ENCODE results near the gene LRRC32. TPM values are rescaled to one million over a fixed set of nuclear protein-coding genes. Genes with fewer than 3 reads are reported as not detected.

Gene LRRC32
- total RNA-seq, 1 experiment from 2014 or later: 0.15 TPM

DNA sequence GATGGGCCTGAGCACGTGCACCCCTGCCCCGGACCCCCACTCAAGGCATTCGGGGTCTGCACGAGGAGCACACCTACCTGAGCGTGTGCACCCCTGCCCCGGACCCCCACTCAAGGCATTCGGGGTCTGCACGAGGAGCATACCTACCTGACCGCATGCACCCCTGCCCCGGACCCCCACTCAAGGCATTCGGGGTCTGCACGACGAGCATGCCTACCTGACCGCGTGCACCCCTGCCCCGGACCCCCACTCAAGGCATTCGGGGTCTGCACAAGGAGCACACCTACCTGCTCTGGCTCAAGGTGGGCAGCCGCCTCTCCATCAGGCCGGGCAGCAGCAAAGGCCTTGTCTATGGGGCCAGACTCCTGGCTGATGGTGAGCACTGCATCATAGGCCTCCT lies 48.7 kb upstream of the LRRC32 start:
- intact Hi-C loops (cut with micrococcal nuclease; ENCODE audit: unreplicated experiment) (no loop called here), in situ Hi-C loops (cut with HindIII; ENCODE audit: low pct_unique_long_range_greater_than_20kb, low sequenced_read_pairs) (no loop called here)
- ChIA-PET POLR2A (no interaction called here), CTCF (no interaction called here)
- no peak for ATAC-seq
- no peak for DNase-seq (ENCODE audit: low read depth, low spot score)
- TF ChIP-seq, protein P1, sequence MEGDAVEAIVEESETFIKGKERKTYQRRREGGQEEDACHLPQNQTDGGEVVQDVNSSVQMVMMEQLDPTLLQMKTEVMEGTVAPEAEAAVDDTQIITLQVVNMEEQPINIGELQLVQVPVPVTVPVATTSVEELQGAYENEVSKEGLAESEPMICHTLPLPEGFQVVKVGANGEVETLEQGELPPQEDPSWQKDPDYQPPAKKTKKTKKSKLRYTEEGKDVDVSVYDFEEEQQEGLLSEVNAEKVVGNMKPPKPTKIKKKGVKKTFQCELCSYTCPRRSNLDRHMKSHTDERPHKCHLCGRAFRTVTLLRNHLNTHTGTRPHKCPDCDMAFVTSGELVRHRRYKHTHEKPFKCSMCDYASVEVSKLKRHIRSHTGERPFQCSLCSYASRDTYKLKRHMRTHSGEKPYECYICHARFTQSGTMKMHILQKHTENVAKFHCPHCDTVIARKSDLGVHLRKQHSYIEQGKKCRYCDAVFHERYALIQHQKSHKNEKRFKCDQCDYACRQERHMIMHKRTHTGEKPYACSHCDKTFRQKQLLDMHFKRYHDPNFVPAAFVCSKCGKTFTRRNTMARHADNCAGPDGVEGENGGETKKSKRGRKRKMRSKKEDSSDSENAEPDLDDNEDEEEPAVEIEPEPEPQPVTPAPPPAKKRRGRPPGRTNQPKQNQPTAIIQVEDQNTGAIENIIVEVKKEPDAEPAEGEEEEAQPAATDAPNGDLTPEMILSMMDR (IDR thresholded peaks at IDR 0.05): no peak
- TF ChIP-seq TCF7L2 (IDR thresholded peaks at IDR 0.05; ENCODE audit: low read depth, low read length): no peak
- TF ChIP-seq SIN3A (IDR thresholded peaks at IDR 0.05; ENCODE audit: borderline replicate concordance, insufficient read depth, low read depth, low read length): no peak
- TF ChIP-seq, protein P2, sequence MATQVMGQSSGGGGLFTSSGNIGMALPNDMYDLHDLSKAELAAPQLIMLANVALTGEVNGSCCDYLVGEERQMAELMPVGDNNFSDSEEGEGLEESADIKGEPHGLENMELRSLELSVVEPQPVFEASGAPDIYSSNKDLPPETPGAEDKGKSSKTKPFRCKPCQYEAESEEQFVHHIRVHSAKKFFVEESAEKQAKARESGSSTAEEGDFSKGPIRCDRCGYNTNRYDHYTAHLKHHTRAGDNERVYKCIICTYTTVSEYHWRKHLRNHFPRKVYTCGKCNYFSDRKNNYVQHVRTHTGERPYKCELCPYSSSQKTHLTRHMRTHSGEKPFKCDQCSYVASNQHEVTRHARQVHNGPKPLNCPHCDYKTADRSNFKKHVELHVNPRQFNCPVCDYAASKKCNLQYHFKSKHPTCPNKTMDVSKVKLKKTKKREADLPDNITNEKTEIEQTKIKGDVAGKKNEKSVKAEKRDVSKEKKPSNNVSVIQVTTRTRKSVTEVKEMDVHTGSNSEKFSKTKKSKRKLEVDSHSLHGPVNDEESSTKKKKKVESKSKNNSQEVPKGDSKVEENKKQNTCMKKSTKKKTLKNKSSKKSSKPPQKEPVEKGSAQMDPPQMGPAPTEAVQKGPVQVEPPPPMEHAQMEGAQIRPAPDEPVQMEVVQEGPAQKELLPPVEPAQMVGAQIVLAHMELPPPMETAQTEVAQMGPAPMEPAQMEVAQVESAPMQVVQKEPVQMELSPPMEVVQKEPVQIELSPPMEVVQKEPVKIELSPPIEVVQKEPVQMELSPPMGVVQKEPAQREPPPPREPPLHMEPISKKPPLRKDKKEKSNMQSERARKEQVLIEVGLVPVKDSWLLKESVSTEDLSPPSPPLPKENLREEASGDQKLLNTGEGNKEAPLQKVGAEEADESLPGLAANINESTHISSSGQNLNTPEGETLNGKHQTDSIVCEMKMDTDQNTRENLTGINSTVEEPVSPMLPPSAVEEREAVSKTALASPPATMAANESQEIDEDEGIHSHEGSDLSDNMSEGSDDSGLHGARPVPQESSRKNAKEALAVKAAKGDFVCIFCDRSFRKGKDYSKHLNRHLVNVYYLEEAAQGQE (IDR thresholded peaks at IDR 0.05; ENCODE audit: insufficient read depth in 1 of 2, low read depth in 2 of 2, low read length in 1 of 2): no peak
- TF ChIP-seq POLR2AphosphoS5 (IDR thresholded peaks at IDR 0.05; ENCODE audit: low read depth, low read length): no peak
- BruUV-seq (replicated peaks): no TSS peak
- Histone ChIP-seq H3K36me3 (ENCODE audit: control insufficient read depth, insufficient read depth, low read length) (no peaks in the 10 kb centered on the region), H3K9me3 (ENCODE audit: control insufficient read depth, insufficient read depth, low read depth, low read length) (no peaks in the 10 kb centered on the region), H3K4me1 (ENCODE audit: control insufficient read depth, insufficient read depth, low read length) (no peaks in the 10 kb centered on the region), H3K27me3 (ENCODE audit: control insufficient read depth, insufficient read depth, low read length) (no peaks in the 10 kb centered on the region; the same call in 1 of the 2 replicates), H3K27ac (ENCODE audit: low read length) (no peak overlapping the region), H3K4me3 (ENCODE audit: low read depth in 2 of 2, low read length in 2 of 2) (no peak overlapping the region)

DNA sequence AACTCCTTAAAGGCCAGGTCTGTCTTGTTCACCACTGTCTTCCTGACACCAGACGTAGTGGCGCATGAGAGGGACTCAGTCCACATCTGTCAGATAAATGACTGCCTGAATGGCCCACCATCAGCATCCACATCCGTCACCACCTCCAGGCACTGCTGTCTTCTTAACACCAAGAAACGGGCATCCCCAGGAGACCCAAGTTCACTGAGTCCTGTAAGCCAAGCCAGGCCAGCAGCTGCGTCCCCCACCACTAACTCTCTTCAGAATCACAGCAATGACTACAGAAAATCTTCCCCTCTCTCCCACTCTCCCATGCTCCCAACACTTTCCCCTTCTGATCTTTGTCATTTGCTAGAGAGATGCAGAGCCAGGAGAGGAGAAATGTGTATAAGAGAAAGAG lies 47.3 kb upstream of the LRRC32 start:
- H3K4me1 ChIP-seq (ENCODE audit: control insufficient read depth, insufficient read depth, low read length): no peaks in the 10 kb centered on the region
- H3K27me3 ChIP-seq (ENCODE audit: control insufficient read depth, insufficient read depth, low read length): no peaks in the 10 kb centered on the region; the same call in 1 of the 2 replicates
- ChIA-PET POLR2A (interaction anchor here (0.6 kb wide), 1 partner anchor 149 kb away, joined by 3 read pairs; no protein-coding TSS in a partner anchor), CTCF (interaction anchor here (0.5 to 0.6 kb wide), 2 partner anchors 164 to 373 kb away, joined by 3 to 5 read pairs; no protein-coding TSS in a partner anchor)
- H3K27ac ChIP-seq (ENCODE audit: low read length): no peak overlapping the region
- in situ Hi-C loops (cut with HindIII; ENCODE audit: low pct_unique_long_range_greater_than_20kb, low sequenced_read_pairs) (no loop called here), intact Hi-C loops (cut with micrococcal nuclease; ENCODE audit: unreplicated experiment) (no loop called here)
- no peaks in the 10 kb centered on the region for H3K36me3 ChIP-seq (ENCODE audit: control insufficient read depth, insufficient read depth, low read length)
- no peak for DNase-seq (ENCODE audit: low read depth, low spot score)
- TF ChIP-seq, protein P1 (IDR thresholded peaks at IDR 0.05): no peak
- no peak for TF ChIP-seq POLR2AphosphoS5 (IDR thresholded peaks at IDR 0.05; ENCODE audit: low read depth, low read length)
- TF ChIP-seq, protein P2 (IDR thresholded peaks at IDR 0.05; ENCODE audit: insufficient read depth in 1 of 2, low read depth in 2 of 2, low read length in 1 of 2): no peak
- TF ChIP-seq SIN3A (IDR thresholded peaks at IDR 0.05; ENCODE audit: borderline replicate concordance, insufficient read depth, low read depth, low read length): no peak
- no peak for TF ChIP-seq TCF7L2 (IDR thresholded peaks at IDR 0.05; ENCODE audit: low read depth, low read length)
- no peaks in the 10 kb centered on the region for H3K9me3 ChIP-seq (ENCODE audit: control insufficient read depth, insufficient read depth, low read depth, low read length)
- no peak overlapping the region for H3K4me3 ChIP-seq (ENCODE audit: low read depth in 2 of 2, low read length in 2 of 2)
- no TSS peak for BruUV-seq (replicated peaks)
- ATAC-seq: no peak

Data from Panc1 (cell line).